HG02852 (cell line): ENCODE data around the gene RPS23.
A peak's percentile ranks its signal among the peaks of the same experiment; 100 is the strongest.

ENCODE experiments used
- ATAC-seq: cut with Tn5 transposase; IDR thresholded peaks from one replicate; pipeline ENCODE4 v1.9.1; 2021; ENCODE audit warnings: mild to moderate bottlenecking, moderate library complexity; ENCODE audit not compliant: unreplicated experiment

Gene RPS23

DNA sequence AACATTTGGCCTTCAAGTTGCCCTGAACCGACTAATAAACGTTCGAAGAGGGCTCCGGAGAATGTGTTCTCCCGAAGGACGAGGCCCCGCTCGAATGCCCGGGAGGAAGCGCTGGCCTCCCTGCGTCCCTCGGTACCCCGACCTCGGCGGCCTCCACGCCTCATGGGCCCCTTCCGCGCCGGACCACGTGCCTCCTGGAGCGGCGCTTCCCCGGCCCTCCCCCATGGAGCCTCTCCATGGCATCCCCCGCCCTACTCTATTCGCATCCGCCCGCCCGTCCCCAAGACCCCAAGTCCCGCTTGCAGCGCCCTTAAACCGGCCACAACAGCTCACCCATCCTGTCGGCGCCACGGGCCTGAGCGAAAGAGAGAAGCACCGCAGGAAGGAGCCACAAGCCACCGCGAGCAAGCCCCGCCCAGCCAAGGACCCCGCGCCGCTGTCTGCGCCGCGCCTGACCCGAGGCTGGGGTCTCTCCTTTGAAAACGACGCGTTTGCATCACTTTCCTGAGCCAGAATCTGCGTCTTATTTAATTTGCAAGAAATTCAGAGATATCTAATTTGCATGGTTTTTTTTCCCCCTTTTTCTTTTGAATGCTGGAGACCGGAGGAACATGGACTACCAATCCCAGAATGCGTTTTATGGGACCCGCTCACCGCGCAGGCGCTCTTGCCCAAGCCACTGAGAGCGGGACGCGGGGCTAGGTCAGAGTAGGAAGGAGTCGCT, at the start of gene RPS23:
Gene RPS23 (minus strand): TSS at position 368 of the 724 bp plus-strand sequence. CDS start 31 bp downstream, at position 337.
- ATAC-seq = peak; percentile 93

DNA sequence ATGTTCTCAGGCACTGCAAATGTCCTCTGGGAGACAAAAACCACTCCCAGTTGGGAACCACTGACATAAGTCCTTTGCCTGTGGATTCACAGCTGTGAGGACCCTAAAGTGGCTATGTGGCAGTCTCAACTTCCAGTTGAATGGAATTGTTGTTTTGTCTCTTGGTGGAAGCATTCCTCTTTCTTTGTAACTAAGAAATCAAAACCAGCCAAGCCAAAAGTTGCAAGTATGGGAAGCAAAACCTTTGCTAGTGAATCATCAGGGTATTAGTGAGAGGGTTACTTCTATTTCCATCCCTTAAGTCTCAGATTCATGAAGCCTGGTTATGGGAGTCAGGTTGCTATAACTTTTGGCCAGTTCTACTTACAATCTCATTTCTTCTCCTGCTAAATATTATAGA, 49.8 kb upstream of the RPS23 start:
- ATAC-seq = no peak

GRCh38 chr5:82325996-82326395, 47.8 kb upstream of the RPS23 start:
- no peak for ATAC-seq

DNA sequence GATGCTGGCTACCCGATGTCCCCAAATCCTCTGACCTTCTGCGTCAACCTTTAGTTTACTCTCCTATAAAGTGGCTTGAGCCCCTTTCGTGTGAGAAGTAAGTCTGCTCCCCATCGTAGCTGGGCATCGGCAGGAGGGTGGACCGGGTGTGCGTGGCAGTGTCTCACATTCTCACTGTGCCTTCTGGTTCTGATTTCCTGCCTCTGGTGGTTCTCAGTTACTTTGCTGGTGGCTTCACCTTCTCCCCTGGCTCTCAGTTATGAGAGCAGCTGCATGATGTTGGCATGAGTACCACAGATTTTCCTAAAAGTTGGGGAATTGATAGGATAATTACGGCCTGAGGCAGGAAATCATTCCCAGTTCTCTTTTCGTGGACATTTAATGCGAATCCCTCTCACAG, 47.0 kb upstream of the RPS23 start:
- no peak for ATAC-seq

GRCh38 chr5:82320966-82321365, 42.8 kb upstream of the RPS23 start:
- no peak for ATAC-seq

DNA sequence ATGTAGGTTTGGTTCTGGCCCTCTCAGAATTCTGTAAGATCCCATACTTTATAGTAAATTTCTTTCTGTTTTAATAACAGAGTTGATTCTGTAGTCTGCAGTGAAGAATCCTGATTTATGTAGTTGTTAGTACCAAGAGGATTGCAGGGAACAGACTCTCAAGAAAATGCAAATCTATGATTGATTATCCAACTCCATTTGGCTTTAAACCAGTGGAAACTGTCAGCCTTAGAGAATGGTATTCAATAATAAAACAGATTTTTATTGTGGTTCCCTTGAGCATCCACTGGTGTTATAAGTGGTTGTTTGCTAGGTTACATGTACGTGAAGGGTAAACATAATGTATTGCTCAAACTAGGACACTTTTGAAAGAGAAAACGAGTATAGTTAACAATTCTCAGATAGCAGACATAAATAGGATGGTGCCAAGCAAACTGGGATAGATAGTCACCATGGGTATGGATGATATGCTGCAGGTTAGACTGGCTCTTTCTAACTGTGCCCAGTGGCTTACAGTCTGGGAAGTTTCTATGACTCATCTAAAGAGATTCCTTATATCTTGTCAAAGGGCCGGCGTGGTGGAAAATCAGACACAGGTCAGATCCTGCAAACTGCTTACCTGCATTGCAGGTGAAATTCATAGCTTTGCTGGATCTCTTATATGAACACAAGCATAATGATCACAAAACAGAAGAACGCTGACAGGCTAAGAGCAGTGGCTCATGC, 41.7 kb upstream of the RPS23 start:
- ATAC-seq = no peak

- no peak for ATAC-seq
Measured at GRCh38 chr5:82319192-82319591, 41.0 kb upstream of the RPS23 start.

DNA sequence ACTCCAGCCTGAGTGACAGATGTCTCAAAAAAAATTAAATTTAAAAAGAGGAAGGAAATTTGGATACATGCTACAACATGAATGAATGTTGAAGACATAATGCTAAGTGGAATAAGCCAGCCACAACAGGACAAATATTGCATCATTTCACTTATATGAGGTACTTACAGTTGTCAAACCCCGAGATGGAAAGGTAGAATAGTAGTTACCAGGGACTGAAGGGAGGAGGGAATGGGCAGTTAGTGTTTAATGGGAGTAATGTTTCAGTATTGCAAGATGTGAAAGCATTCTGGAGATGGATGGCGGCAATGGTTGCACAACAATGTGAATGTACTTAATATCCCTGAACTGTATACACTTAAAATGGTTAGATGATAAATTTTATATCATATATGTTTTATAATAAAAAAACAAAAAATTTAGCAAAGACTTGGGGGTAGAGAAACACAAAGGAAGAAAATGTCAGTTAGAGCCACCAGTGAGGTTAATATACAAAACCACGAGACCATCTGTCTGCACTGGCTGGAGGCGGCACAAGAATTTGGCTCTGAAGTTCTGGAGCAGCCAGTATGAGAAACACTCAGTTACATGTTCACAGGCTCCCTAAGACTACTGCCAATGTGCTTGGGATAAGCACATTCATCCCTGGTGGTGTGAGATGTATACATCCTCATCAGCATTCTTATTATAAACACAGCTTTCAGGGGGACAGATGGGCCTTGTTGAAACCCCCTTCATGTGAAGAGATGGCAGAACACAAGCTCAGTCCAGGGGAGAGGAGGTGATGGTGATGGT, 37.0 kb upstream of the RPS23 start:
- no peak for ATAC-seq

DNA sequence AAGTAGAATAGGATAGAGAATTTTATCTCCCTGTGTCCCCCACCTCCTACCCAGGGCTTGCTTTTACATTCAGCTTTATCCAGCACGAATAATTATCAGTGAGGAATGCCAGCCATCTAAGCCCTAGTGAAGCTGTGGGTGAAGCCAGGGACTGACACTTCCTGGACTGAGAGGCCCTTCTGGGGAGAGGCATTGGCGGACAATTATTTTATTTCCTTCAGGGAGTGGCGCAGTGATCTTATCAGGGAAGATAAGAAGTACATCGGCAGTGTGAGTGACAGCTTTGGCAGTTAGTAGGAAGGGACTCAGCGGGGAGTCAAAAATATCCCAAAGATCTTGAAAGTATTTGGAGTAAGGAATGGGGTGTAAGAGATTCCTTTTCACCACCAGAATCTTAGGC, 34.9 kb upstream of the RPS23 start:
- ATAC-seq = no peak

GRCh38 chr5:82312373-82312856, 34.3 kb upstream of the RPS23 start:
- ATAC-seq = no peak

GRCh38 chr5:82309091-82309531, 31.0 kb upstream of the RPS23 start:
- no peak for ATAC-seq

- no peak for ATAC-seq
Measured at GRCh38 chr5:82308416-82308815, 30.3 kb upstream of the RPS23 start.

- no peak for ATAC-seq
Measured at GRCh38 chr5:82307451-82307850, 29.3 kb upstream of the RPS23 start.

GRCh38 chr5:82306151-82306550, 28.0 kb upstream of the RPS23 start:
- no peak for ATAC-seq

GRCh38 chr5:82301190-82301589, 23.0 kb upstream of the RPS23 start:
- no peak for ATAC-seq

DNA sequence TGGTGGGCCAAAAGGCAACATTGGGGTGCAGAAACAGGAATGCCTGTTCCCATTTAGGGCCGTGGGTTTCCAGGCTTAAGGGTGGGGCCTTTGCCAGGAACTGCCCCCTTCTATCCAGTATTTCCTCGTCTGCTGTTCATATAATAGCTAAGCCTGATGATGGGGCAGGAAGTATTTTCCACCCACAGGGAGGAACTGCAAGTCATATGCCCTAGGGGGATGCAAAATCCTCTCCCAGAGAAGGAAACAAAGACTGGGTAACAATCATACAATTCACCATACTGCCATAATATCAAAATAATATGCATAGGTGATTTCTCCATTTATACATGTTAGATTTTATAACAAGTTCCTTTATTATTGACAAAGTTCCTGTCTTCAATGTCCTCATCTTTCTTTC, 20.5 kb upstream of the RPS23 start:
- no peak for ATAC-seq

- no peak for ATAC-seq
Measured at GRCh38 chr5:82297711-82298110, 19.6 kb upstream of the RPS23 start.

DNA sequence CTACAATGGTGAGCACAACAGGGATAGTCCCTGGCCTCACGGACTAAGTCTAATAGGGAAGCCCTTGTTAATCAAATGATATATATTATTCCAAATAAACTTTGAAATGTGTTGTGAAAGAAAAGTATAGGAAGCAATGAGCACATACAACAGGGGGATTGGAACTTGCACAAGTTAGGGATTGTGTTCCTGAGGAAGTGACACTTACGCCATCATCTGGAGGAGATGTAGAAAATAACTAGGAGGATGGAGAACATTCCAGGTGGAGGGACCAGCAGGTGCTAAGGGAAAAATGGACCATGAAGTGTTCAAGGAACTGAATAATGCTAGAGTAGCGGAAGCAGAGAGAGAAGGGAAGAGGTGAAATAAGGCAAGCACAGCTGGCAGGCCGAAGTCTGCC, 18.8 kb upstream of the RPS23 start:
- ATAC-seq = no peak

- no peak for ATAC-seq
Measured at GRCh38 chr5:82295959-82296531, 17.9 kb upstream of the RPS23 start.

GRCh38 chr5:82295144-82295543, 17.0 kb upstream of the RPS23 start:
- no peak for ATAC-seq

DNA sequence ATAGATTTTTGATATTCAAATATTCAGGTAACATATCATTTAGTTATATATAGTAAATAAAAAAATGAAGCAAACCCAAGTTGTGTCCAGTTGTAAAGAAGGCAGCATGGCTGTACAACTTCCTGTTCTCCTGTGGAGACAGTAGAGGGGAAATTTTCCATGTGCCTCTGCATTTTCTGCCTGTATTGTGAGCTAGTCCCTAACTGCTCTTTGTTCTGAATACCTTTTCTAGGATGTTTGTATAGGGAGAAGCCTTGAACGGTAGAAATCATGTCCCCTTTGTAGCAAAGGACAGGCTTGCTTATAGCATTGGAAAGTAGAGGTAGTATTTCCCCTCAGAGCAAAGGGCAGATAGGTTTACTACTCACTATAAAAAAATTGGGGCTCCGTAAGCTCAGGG, 13.3 kb upstream of the RPS23 start:
- ATAC-seq = no peak
